Activated CD4-positive, CD25-positive, alpha-beta regulatory T cell treated with anti-CD3 and anti-CD28 coated beads, Interleukin-2, amount 50 U/mL, for 72 hours (primary cell): ENCODE results near the gene NDUFB2.
"Not testable (repeated sequence)": the region's sequence is repeated elsewhere in the genome, so short reads cannot be mapped to it uniquely, and the experiment has no call there.

Source experiments
- DNase-seq: peaks from one replicate; pipeline ENCODE4 v3.0.0; 2021

The NDUFB2 gene

DNA sequence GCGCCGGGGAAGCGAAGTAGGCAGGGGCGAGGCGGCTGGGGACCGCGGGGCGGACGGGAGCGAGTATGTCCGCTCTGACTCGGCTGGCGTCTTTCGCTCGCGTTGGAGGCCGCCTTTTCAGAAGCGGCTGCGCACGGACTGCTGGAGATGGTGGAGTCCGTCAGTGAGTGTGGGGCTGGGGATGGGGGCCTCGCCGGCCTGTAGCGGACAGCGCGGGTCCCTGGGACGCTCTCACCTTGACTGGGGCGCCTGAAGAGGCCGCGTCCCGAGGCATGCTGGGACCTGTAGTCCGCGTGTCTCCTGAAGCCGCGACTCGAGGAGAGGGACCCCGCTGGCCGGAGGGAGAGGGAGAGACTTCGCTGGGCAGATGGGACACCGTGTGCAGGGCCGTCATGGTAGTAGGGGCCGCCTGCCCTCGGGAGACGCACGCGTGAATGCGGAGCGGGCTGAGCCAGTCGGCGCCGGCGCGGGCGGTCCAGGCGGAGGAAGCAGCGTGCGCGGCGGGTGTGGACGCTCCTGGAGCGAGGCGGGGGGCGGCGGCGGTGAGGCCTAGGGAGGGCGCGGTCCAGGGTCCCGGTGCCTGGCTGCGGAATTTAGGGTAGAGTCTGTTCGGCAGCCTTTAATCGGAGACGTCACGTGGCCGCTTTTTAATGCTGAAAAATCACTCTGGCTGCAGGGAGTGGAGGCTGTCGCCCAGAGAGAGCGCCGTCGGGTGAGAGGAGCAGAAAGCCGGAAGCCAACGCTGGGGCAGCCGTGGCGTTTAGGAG is at the start of gene NDUFB2:
Gene NDUFB2, plus strand, starts transcription at position 29 of the 767 bp plus-strand sequence. Its CDS starts 37 bp downstream, at position 66.
- peak; percentile 92 for DNase-seq

DNA sequence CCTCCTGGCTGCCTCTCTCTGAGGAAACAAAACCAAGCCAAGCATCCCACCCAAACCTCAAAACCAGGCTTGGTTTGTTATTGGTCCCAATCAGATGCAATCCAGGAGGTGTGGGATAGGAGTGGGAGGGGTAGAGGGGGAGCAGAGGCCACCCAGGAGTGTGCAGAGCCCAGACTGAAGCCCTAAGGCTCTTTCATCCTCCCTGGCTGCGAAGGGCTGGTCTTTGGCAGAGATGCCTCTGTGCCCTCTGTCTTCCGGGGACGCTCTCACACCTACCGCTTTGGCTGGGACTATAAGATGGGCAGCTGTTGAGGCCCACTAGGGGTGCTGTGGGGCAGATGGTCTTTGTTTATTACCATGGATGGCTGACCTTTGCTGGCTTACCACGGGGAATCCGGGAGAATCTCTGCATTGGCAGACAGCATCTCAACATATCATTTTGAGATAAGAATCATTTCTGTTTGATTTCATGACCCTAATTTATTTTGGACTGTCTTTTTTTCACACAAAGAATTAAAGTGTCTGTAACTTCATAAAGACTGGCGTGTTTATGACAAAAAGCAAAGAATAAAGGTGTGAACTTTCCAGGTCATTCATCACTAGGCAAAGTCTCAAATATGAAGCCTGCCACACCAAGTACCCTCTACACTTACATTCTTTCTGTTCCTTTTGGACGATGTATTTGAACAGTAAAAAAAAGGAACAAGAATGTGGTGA is 49.4 kb upstream of the NDUFB2 start:
- DNase-seq, result no peak

DNA sequence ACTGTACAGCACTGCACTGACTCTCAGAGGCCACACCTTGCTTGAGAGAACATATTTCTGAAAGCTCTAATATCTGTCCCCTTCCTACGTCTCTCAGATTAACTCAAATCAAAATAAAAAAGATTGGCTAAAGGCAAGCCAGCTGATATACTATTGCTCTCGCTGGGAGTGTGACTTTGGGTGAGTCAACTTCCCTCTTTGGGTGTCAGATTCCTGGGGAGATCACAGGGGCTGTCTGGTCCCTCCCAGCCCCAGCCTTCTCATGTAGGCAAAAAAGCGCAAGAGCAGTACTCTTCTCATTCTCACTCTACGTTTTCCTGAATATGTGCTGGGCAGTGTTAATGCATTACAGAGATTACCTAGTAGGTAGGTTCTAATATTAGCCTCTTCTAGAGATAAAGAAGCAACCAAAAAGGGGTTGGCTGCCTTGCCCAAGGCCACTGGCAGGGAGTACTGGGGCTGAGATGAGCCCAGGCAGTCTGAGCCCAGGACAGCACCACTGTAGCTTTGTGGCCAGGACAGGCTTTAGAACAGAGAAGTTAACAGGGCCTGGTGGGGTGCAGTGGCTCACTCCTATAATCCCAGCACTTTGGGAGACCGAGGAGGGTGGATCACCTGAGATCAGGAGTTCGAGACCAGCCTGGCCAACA is 46.8 kb upstream of the NDUFB2 start:
- no peak for DNase-seq

DNA sequence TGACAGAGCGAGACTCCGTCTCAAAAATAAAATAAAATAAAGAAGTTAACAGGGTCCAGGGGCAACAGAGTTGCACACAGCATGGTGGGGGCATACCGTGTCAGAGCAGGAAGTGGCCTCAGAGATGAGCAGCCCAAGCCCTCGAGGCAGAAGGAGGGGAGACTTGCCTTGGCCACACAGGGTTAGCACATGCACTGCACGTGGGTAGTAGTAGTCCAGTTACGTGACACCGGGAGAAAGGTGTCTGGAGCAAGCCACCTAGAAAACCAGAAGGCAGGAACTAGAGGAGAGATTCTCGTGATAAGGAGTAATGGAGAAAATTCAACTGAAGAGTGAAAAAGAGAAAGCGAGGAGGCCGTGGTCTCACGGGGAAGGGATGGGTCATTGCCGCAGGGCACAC is 46.1 kb upstream of the NDUFB2 start:
- DNase-seq, result no peak

DNA sequence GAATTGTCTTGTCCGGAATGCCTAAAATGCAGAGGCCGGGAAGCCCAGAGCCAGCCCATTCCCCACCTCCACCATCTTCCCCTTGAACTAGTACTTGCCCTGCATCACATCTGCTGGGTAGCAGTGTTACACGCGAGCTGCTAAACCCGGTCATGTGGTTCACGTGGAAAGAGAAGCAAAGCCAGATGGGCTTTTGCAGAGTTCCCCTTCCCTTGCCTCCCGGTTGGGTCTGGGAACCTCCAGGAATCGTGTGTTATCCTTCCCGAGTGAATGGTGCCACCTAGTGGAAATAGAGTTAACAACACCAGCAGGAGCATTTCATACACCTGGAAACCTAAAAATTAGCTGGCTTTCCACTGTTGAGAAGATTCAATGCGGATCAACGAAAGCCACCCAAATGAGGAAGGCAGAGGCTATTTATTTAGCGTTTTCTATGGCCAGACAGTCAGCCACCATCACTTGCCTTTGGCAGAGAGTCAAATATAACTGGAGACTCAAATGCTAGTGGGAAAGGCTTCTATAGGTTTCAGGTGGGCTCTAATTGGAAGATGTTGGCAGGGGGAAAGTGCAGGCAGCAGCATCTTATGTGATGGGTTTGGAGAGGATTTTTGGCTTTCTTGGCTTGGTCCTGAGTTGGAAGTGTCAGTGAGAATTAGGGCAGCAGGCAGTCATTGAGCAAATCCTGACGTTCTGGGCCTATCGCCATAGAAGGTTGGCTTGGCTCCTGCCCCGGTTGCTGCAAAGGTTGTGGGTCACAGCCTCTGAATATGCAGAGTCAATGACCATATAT is 43.0 kb upstream of the NDUFB2 start:
- no peak for DNase-seq

DNA sequence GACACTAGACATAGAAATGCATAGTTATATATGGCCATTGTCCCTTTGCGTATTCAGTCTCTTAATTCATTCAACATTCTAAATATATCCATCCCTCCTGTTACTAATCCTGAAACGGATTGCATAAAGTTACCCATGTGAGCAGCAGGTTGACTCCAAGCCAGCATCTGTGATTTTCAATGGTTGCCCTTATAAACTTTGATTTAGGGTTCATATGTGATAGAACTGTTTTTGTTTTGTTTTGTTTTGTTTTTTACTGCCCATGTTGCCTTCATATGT is 42.5 kb upstream of the NDUFB2 start:
- no peak for DNase-seq

DNA sequence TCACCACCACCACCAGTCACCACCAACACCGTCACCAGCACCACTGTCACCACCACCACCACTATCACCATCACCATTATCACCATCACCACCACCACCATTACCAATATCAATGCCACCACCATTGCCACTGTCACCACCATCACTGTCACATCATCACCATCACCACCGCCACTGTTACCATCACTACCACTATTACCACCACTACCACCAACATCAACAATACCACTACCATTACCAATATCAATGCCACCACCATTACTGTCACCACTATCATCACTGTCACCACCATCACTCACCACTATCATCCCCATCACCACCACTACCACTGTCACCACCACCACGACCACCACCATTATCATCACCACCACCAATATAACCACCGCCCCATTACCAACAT is 41.8 kb upstream of the NDUFB2 start:
- DNase-seq, result no peak

DNA sequence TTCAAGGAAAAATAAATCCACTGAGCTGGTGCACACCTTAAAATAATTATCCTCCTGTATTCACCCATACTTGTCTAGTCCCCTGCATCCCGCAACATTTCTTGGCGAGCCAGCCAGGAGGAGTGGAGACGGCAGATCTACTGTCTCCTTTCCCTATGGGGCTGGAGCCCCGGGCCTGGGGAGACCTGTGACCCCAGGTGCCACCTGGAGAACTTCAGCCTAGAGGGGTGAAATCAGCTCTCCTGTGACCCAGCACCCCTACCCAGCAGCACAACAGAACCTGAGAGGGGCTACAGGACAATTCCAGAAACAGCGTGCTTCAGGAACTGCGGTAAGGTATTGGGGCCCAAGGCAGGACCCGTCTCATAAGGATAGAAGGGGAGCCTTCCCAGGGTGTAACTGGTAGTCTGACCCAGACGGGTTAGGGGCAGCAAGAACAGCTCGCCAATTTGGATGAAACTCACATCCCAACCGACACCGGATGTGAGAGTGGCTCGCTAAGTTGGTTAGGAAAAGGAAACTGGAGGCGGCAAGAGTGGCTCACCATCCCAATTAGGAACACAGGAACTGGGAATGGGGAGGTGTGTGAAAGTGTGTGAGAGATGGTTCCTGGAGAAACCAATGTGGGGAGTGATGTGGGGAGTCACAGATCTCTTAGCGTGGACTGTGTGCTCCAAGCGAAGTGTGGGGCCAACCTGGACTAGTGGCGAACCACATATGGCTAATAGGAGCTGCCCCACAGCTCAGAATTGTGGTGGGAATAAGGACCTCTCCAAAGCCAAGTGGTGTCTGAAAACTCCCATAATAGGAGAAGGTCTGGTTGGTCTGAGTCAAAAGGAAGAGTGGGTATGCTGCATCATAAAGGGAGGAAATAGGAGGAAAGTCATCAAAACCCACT is 40.7 kb upstream of the NDUFB2 start:
- DNase-seq, result no peak

DNA sequence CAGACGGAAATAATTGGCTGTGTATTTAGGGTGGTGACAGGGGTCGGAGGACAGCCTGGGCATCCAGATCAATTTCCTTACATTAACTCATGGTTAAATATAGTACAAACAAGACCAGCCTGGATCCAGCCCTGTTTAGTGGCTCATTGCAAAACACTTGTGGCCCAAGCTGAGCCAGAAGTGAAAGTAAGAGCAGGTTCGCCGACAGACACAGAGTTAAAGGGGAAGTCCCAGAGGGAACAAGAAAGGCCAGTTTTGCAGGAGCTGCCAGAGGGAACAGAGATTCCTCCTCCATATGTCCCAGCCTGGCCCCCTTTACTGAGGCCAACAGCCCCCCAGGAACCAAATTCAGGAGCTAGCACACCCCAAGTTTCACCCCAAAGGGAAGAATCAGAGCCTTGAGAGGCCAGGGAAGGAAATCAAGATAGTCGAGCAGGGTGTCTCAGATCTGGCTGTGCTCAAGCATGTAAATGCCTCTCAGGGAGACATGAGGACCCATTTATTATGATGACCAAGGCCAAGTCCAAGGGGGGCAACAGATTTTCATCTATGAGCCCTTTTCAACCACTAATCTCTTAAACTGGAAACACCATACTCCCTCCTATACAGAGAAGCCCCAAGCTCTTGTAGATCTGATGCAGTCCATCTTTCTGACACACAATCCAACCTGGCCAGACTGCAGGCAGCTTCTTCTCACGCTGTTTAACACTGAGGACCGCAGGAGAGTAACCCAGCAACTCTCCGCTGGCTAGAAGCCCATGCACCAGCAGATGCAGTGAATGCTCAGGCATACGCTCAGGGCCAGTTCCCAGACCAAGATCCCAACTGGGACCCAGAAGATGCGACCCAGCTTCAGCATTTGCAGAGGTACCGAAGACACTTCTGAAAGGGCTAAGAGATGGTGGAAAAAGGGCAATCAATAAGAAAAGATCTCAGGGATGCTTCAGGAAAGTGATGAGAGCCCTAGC is 39.7 kb upstream of the NDUFB2 start:
- no peak for DNase-seq

DNA sequence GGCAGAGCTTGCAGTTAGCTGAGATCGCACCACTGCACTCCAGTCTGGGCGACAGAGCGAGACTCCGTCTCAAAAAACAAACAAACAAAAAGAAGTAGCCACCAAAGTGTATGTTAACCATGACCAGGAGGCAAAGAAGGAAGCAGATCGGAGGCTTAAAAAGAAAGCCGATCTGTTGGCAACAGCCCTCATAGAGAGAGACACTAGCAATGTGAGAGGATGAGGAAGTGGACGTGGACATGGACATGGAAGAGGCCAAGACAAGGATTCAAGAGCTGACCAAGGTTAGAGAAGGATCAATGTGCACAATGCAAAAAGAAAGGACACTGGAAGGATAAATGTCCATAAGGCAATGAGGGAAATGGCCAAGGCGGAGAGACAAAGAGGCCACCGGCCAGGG is 38.6 kb upstream of the NDUFB2 start:
- DNase-seq, result no peak

DNA sequence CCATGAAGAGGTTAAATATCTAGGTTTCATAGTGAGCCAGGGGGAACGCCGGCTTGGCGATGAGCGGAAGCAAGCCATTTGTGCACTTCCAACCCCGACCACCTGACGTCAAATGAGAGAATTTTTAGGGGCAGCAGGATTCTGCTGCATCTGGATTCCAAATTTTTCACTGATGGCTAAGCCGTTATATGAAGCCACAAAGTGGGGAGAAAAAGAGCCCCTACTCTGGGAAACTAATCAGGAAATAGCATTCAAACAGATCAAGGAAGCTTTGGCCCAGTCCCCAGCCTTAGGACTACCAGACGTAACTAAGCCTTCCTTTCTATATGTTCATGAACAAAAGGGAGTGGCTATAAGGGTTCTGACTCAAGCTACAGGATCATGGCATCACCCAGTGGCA is 36.7 kb upstream of the NDUFB2 start:
- no peak for DNase-seq

DNA sequence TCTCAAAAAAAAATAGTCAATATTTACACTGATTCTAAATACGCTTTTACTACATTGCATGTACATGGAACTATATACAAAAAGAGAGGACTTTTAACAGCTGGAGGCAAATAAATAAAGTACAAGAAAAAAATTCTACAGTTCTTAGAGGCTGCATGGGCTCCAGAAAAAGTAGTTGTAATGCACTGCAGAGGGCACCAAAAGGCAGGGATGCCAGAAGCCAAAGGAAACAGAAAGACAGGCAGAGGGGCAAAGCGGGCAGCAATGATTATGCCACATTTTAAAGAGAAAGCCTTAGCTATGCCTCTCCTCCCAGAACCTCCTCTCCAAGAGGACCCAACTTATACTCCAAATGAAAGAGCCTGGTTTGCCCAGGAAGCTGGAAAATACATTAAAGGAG is 35.4 kb upstream of the NDUFB2 start:
- DNase-seq, result no peak

DNA sequence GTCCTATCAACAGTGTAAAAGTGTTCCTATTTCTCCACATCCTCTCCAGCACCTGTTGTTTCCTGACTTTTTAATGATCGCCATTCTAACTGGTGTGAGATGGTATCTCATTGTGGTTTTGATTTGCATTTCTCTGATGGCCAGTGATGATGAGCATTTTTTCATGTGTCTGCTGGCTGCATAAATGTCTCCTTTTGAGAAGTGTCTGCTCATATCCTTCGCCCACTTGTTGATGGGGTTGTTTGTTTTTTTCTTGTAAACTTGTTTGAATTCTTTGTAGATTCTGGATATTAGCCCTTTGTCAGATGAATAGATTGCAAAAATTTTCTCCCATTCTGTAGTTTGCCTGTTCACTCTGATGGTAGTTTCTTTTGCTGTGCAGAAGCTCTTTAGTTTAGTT is 33.6 kb upstream of the NDUFB2 start:
- DNase-seq, result not testable (repeated sequence)

DNA sequence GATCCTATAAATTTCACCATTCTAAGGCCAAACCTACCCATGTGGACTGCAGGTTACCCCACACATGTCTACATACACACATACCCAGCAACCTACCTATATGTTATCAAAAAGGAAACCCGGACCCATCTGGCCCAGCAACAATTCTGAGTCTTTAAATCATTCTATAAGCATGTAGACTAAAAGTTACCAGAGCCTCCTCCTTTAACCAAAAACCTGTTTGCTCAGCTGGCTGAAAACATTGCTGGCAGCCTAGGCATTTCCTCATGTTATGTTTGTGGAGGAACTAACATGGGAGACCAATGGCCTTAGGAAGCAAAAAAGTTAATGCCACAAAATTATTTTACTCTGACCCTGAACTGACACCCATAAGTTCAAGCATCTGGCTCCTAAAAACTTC is 29.0 kb upstream of the NDUFB2 start:
- no peak for DNase-seq

DNA sequence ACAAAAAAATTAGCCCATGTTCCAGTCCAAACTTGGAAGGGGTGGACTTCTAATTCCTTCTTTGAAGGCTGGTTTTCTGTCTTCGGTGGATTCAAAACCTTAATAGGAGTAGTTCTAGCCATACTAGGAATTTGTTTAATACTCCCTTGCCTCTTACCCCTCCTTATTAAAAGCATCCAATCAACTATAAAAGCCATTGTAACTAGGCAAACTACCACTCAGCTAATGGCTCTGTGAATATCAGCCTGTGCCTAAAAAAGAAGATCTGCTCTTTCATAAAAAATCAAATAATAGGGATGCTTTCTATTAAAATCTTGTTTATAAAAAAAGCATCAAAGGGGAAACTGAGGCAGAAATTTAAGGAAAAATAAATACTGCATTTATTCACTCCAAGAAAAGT is 27.9 kb upstream of the NDUFB2 start:
- DNase-seq, result no peak

DNA sequence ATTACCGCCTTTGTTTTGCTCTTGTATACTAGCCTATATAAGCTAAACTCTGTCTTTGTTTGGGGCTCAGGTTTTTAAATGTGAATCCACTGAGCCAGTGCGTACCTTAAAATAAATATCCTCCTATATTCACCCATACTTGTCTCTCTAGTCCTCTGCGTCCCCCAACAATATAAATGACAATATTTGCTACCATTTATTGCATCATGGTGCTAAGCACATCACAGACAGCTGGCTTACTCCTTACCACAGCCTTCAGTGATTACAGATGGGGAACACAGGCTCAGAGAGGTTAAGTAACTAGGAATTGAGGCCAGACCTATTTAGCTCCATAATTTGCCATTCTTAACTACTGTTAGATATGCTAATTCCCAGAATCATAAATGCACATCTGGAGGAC is 27.2 kb upstream of the NDUFB2 start:
- no peak for DNase-seq

DNA sequence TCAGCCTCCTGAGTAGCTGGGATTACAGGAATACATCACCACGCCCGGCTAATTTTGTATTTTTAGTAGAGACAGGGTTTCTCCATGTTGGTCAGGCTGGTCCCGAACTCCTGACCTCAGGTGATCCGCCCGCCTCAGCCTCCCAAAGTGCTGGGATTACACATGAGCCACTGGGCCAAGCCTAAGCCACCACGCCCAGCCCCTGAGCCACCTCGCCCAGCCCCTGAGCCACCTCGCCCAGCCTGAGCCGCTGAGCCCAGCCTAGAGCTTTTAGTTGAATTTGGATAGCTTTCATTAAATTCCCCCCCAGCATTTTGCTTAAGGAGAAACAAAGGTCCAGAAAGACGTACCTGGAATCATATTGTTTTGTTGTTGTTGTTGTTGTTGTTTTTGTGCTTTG is 26.6 kb upstream of the NDUFB2 start:
- not testable (repeated sequence) for DNase-seq

DNA sequence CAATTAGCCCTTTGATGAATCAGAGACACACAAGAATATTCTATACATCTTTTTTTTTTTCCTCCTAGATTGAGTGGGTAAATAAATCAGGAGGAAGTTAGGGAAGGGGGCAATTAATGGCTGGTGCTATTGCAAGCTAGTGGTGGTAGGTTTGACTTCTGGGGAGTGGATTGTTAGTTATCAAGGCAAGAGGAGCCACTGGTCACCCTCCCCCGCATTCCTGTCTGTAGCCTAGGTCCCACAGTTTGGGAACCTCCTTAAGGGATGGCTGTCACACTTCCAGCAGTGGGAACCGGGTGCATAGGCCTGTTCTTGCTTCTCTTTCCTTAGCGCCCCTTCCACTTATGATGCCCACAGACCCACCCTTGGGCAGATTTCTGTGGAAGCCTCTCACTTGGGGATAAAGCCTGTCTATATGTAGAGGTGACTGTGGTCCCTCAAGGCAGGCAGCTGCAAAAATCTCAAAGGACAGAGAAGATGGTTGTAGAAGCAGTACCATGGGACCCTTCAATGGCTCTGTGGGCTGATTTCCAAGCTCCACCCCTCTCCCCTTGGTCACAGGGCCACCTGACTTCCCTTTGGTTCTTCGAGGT is 26.1 kb upstream of the NDUFB2 start:
- no peak for DNase-seq

DNA sequence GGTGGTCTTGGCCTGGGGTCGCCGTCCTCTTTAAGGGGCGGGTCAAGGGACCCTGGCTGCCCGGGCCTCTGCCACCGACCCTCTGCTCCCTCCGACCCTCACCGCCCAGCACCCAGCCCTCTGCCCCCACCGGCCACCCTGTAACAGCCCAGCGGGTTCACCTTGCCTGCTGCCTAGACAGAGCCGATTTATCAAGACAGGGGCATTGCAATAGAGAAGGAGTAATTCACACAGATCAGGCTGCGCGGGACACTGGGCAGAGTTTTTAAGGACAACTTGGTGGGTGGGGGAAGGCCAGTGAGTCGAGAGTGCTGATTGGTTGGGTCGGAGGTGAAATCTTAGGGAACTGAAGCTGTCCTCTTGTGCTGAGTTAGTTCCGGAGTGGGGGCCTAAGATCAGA is 24.5 kb upstream of the NDUFB2 start:
- no peak for DNase-seq

DNA sequence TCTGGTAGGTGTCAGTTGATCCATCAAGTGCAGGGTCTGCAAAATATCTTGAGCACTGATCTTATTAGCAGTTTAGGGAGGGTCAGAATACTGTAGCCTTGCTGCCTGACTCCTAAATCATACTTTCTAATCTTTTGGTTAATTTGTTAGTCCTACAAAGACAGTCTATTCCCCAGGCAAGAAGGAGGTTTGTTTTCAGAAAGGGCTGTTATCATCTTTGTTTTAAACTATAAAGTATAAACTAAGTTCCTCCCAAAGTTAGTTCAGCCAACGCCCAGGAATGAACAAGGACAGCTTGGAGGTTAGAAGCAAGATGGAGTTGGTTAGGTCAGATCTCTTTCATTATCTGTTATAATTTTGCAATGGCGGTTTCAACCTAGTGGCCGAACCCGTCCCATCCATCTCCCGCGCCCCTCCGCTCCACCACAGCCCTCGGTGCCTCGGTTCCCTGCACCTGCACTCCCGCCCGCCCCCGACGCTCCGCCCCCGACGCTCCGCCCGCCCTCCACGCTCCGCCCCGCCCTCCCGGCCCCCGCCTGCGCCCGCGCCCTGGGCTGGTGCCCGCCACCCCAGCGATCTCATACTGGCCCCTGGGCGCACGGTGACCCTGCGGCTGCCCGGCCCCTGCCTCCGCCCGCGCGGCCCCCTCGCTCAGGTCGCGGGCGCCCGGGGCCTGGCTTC is 24.0 kb upstream of the NDUFB2 start, which contains the start of gene ADCK2:
Gene ADCK2, plus strand, starts transcription at position 564 of the 681 bp plus-strand sequence. CDS start 386 bp downstream, outside the sequence.
- peak; percentile 70 for DNase-seq
